Endothelial cell of umbilical vein (primary cell): ENCODE data around the gene ATP2B2. TPM values are rescaled to one million over a fixed set of nuclear protein-coding genes. Genes with fewer than 3 reads are reported as not detected.

Source experiments
- BruUV-seq: library from RNA; stranded (reverse); fragments of 400-500 nt; replicated peaks from 2 replicates; lab custom pipeline; 2021; lab: Mats Ljungman, UMichigan
- CTCF ChIA-PET: fragments of 300-600, 350-600 bp; sonication (Branson Sonifier 250); formaldehyde crosslinking; loops from one replicate; lab custom pipeline; 2021; ENCODE audit warnings: antibody characterized with exemption, inconsistent platforms; lab: Charles Lee
- POLR2A ChIA-PET: fragments of 300-600, 350-600 bp; sonication (Branson Sonifier 250); formaldehyde crosslinking; loops from one replicate; lab custom pipeline; 2021; ENCODE audit warnings: antibody characterized with exemption, inconsistent platforms; lab: Charles Lee
- DNase-seq: peaks from one replicate; pipeline ENCODE4 v3.0.0-alpha.2; 2011; ENCODE audit warnings: low read depth, low spot score
- FAIRE-seq: peaks from 2 replicates; lab custom pipeline; 2011; peaks lifted over from hg19 to GRCh38; lab: Jason Lieb, UNC
- H2AFZ ChIP-seq: 2 replicates; pipeline ENCODE4 v1.6.0; 2012; ENCODE audit warnings: low read depth, low read length, control low read depth, inconsistent platforms
- H3K27ac ChIP-seq: 2 replicates; pipeline ENCODE4 v1.5.1; 2011; ENCODE audit warnings: low read depth, mild to moderate bottlenecking, control low read depth, low read length, moderate library complexity; ENCODE audit not compliant: insufficient read depth
- H3K27me3 ChIP-seq, 2 experiments: 2 replicates each; pipeline versions ENCODE4 v1.6.0 to v1.6.1; 2011; ENCODE audit warnings: low read length in 2 of 2, mixed read lengths in 1 of 2; ENCODE audit not compliant: control insufficient read depth in 2 of 2, insufficient read depth in 2 of 2
- H3K36me3 ChIP-seq, 2 experiments: 2 replicates in 1 of 2; 3 replicates in 1 of 2; pipeline ENCODE4 v1.5.1; 2011; ENCODE audit warnings: low read length in 2 of 2, mild to moderate bottlenecking in 1 of 2, moderate library complexity in 1 of 2; ENCODE audit not compliant: control insufficient read depth in 2 of 2, insufficient read depth in 2 of 2; ENCODE audit errors: extremely low read depth in 1 of 2
- H3K4me1 ChIP-seq: 3 replicates; pipeline ENCODE4 v1.5.1; 2011; ENCODE audit warnings: mild to moderate bottlenecking, low read length; ENCODE audit not compliant: control insufficient read depth, insufficient read depth; ENCODE audit errors: extremely low read depth
- H3K4me2 ChIP-seq: 2 replicates; pipeline ENCODE4 v1.6.1; 2011; ENCODE audit warnings: low read length, control low read depth, mixed read lengths; ENCODE audit not compliant: insufficient read depth
- H3K4me3 ChIP-seq, 3 experiments: fragments of 200-600 bp in 1 of 3; sonication (generic), shearing (Covaris generic) in 1 of 3; replicated peaks in 1 of 3; 2 replicates each; pipeline ENCODE4 v1.5.1; 2011 to 2016; ENCODE audit warnings: control low read depth in 3 of 3, low read length in 3 of 3, mild to moderate bottlenecking in 2 of 3, inconsistent platforms in 1 of 3, low read depth in 1 of 3, moderate library complexity in 1 of 3; ENCODE audit not compliant: insufficient read depth in 1 of 3
- H3K79me2 ChIP-seq: 2 replicates; pipeline ENCODE4 v1.6.0; 2012; ENCODE audit warnings: low read length, inconsistent platforms; ENCODE audit not compliant: control insufficient read depth, insufficient read depth
- H3K9ac ChIP-seq: replicated peaks from 2 replicates; pipeline ENCODE3; 2011; ENCODE audit warnings: low read length, control low read depth; ENCODE audit not compliant: insufficient read depth; ENCODE audit errors: extremely low read depth
- H3K9me1 ChIP-seq: replicated peaks from 3 replicates; pipeline ENCODE4 v1.6.0; 2011; ENCODE audit warnings: mild to moderate bottlenecking, low read length; ENCODE audit not compliant: control insufficient read depth, insufficient read depth; ENCODE audit errors: extremely low read depth
- H3K9me3 ChIP-seq: replicated peaks from 2 replicates; pipeline ENCODE4 v1.5.1; 2012; ENCODE audit warnings: low read length, inconsistent platforms; ENCODE audit not compliant: control insufficient read depth, insufficient read depth
- H4K20me1 ChIP-seq: replicated peaks from 2 replicates; pipeline ENCODE3; 2011; ENCODE audit warnings: mild to moderate bottlenecking, low read length; ENCODE audit not compliant: control insufficient read depth, insufficient read depth; ENCODE audit errors: extremely low read depth
- EZH2 ChIP-seq: IDR thresholded peaks from 2 replicates; pipeline ENCODE4 v1.6.1; 2012; ENCODE audit warnings: borderline replicate concordance, low read depth, mild to moderate bottlenecking, moderate library complexity, low read length, inconsistent platforms; ENCODE audit not compliant: severe bottlenecking
- FOS ChIP-seq: IDR thresholded peaks from 2 replicates; pipeline ENCODE4 v1.6.1; 2011; ENCODE audit warnings: mild to moderate bottlenecking, low read length, moderate library complexity, borderline replicate concordance; ENCODE audit not compliant: insufficient read depth
- GATA2 ChIP-seq: IDR thresholded peaks from 2 replicates; pipeline ENCODE4 v1.7.0; 2011; ENCODE audit warnings: low read depth, mild to moderate bottlenecking, moderate library complexity, mixed read lengths, low read length; ENCODE audit not compliant: insufficient read length, insufficient read depth
- JUN ChIP-seq: IDR thresholded peaks from 2 replicates; pipeline ENCODE4 v1.6.1; 2011; ENCODE audit warnings: borderline replicate concordance, low read depth; ENCODE audit not compliant: insufficient read length, insufficient read depth
- MYC ChIP-seq: IDR thresholded peaks from one replicate; pipeline ENCODE4 v1.6.1; 2011; ENCODE audit warnings: mild to moderate bottlenecking, low read depth, low read length
- POLR2A ChIP-seq: IDR thresholded peaks from 2 replicates; pipeline ENCODE4 v1.6.1; 2012; ENCODE audit warnings: low read depth, mild to moderate bottlenecking, control low read depth, low read length
- POLR2AphosphoS5 ChIP-seq: IDR thresholded peaks from 2 replicates; pipeline ENCODE4 v1.6.1; 2012; ENCODE audit warnings: low read depth, mild to moderate bottlenecking, control low read depth, low read length, moderate library complexity; ENCODE audit not compliant: insufficient read depth
- dilution Hi-C: fragments of 300-500 bp; cut with MboI; formaldehyde crosslinking; loops from one replicate; pipeline ENCODE4 v1.15.0; 2019; ENCODE audit warnings: low sequenced_read_pairs; ENCODE audit not compliant: extremely low pct_ligation_motif_present
- intact Hi-C: fragments of 100-400 bp; cut with micrococcal nuclease; formaldehyde crosslinking; loops from one replicate; pipeline ENCODE4 v1.10.0; 2022
- polyA plus RNA-seq, 4 experiments: library from polyadenylated mRNA; depleted of rRNA in 3 of 4; stranded (reverse) in 3 of 4; unstranded in 1 of 4; fragments of >200 nt; gene quantifications; 2 replicates each; pipeline versions ENCODE4 v1.2.1 to v1.2.3, GENCODE V29; 2011 to 2012; ENCODE audit warnings: missing spikeins in 1 of 4
- total RNA-seq: library from RNA; stranded (reverse); gene quantifications from 2 replicates; pipeline ENCODE4 v1.2.3, GENCODE V29; 2021
- TF ChIP-seq, protein P1 (sequence below), 2 donors: IDR thresholded peaks; 1 replicate in 1 of 2; 2 replicates in 1 of 2; pipeline ENCODE4 v1.5.1; 2011; ENCODE audit warnings: low read length in 2 of 2, mild to moderate bottlenecking in 2 of 2, moderate library complexity in 2 of 2, control low read depth in 1 of 2, inconsistent platforms in 1 of 2, low read depth in 1 of 2; ENCODE audit not compliant: insufficient read depth in 1 of 2; ENCODE audit errors: extremely low read depth in 1 of 2
- TF ChIP-seq, protein P2 (sequence below): IDR thresholded peaks from 2 replicates; pipeline ENCODE4 v1.6.1; 2011; ENCODE audit not compliant: insufficient read depth, insufficient read length

Gene ATP2B2
- total and polyA plus RNA-seq, 2 donors (not counting 3 experiments of a cell fraction or from before 2014, with no cell fraction given): not detected

DNA sequence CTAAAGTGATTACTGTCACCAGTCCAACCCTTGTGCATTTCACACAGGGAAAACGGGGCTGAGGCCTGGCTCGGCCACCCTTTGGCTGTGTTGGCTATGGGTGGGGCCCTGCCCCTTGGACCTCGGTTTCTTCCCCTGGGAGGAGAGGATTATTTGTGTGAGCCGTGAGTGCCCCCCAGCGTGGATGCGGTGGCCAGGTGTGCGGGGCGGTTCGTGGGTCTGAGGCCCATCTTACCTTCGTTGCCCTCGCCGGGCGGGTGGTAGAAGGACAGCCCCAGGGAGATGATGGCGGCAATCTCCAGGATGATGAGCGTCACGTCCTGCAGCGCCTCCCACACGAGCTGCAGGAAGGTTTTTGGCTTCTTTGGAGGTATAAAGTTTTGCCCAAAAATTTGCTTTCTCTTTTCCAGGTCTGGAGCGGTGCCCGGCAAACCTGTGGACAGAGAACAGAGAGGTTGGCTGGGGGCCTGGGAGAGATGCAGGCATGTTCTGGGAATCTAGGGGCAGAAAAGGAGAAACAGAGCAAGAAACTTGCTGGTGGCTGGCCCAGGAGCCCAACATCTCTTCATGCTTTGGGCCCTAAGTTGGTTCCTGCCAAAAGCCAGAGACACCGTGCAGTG, 94.9 kb downstream of the ATP2B2 start:
- Histone ChIP-seq H3K4me3 (no peak overlapping the region), H3K36me3 (no peaks in the 10 kb centered on the region), H3K4me2 (no peak overlapping the region), H3K9me1 (no peaks in the 10 kb centered on the region), H3K9ac (no peak overlapping the region), H4K20me1 (no peaks in the 10 kb centered on the region), H2AFZ (no peak overlapping the region), H3K27ac (no peak overlapping the region), H3K79me2 (no peaks in the 10 kb centered on the region), H3K4me1 (no peaks in the 10 kb centered on the region), H3K27me3 (no peaks in the 10 kb centered on the region), H3K9me3 (no peaks in the 10 kb centered on the region)
- no TSS peak for BruUV-seq
- ChIA-PET POLR2A (no interaction called here), CTCF (no interaction called here)
- TF ChIP-seq, protein P1, sequence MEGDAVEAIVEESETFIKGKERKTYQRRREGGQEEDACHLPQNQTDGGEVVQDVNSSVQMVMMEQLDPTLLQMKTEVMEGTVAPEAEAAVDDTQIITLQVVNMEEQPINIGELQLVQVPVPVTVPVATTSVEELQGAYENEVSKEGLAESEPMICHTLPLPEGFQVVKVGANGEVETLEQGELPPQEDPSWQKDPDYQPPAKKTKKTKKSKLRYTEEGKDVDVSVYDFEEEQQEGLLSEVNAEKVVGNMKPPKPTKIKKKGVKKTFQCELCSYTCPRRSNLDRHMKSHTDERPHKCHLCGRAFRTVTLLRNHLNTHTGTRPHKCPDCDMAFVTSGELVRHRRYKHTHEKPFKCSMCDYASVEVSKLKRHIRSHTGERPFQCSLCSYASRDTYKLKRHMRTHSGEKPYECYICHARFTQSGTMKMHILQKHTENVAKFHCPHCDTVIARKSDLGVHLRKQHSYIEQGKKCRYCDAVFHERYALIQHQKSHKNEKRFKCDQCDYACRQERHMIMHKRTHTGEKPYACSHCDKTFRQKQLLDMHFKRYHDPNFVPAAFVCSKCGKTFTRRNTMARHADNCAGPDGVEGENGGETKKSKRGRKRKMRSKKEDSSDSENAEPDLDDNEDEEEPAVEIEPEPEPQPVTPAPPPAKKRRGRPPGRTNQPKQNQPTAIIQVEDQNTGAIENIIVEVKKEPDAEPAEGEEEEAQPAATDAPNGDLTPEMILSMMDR (IDR thresholded peaks at IDR 0.05; ENCODE audit: extremely low read depth in 1 of 2, insufficient read depth in 1 of 2, low read depth in 1 of 2, low read length in 2 of 2): no peak
- TF ChIP-seq MYC: no peak
- TF ChIP-seq, protein P2, sequence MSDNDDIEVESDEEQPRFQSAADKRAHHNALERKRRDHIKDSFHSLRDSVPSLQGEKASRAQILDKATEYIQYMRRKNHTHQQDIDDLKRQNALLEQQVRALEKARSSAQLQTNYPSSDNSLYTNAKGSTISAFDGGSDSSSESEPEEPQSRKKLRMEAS: no peak
- TF ChIP-seq JUN: no peak
- no peak for TF ChIP-seq FOS
- TF ChIP-seq GATA2: no peak
- TF ChIP-seq POLR2AphosphoS5: no peak
- TF ChIP-seq POLR2A: no peak
- no peak for TF ChIP-seq EZH2
- DNase-seq (no peak), FAIRE-seq (no peak)
- intact Hi-C loops (no loop called here), dilution Hi-C loops (no loop called here)
